Inflammatory macrophage treated with lipopolysaccharide for 4 hours (primary cell): Measurements from ENCODE around the gene ARPC2.

Source experiments
- DNase-seq: peaks from one replicate; pipeline ENCODE4 v3.0.0-alpha.2; 2020

Gene ARPC2

DNA sequence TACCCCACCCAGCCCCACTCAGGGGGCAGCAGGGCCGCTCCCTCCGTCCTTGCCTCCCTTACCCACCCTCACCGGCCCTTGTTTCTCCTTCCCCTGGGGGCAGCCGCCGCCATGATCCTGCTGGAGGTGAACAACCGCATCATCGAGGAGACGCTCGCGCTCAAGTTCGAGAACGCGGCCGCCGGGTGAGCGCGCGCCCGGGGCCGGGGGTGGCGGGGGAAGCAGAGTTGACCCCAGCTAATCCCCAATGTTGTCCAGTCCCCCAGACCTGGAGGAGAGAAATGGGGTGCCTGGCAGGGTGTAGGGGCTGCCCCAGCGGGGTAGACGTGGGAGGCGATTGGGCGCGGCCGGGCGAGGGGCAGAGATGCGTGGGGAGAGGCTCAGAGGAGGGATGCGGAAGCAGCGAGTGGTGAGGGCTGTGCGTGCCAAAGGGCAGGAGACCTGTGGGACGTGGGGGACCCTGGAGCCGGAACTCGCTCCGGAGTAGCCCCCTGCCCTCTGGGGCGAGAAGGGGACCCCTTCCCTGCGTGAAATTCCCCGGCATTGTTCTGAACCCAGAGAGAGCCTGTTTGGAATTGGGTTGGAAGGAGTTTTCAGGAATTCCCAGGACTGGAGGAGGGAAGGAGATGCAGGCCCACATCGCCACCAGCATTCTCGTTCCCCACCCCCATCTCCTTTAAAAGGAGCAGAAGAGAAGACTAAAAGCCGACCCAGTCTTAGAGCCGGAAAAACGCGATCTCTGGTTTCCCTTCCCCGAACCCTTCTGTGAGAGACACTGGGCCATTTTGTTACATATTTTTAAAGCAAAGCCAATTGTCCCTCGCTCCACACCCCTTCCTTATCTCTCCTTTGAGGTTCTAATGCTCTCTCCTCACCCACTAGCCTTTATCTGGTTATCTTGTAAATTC is 625 bp downstream of the ARPC2 start:
- peak; percentile 89 for DNase-seq

DNA sequence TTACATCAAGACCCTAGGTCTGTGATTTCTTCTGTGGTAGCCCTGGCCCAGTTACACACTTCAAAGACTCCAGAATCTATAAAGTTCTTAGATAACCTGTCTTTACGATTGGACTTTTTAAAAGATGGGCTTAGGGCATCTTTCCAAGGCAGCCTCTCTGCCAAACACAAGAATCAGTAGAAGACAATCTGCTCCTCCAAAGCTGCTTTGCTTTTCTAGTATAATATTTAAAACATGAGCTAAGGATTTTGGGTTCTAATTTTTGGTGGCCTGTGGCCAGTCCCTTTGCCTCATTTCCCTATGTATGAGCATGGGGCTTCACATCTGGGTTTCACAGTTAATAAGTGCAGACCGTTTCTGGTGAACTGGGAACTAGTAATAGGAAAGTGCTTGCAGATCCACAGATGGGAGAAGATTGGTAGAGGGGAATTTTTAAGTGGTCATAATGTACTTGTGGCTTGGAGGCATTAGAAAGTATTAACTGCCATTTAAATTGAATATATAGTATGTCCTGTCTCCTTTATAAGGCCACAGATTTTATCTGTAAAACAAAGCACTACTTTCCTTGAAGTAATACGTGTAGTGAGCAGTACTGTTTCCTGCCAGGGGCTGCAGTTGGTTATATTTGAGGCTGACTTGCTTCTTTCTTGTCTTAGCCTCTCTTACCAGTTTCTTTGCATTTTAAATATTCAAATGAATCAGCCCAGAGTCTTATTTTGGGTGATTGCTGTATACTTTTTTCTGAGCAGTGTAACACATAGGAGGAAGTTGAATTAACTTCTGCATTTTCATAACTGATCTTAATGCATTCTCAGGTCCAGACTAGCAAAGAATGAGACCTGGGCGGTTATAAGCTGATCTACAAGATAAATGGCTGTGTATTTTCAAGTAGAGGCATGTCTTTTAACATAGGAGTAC is 1.5 kb downstream of the ARPC2 start:
- peak; percentile 77 for DNase-seq

- no peak for DNase-seq
Measured at GRCh38 chr2:218219934-218220333, 2.9 kb downstream of the ARPC2 start.

- peak; percentile 39 for DNase-seq
Measured at GRCh38 chr2:218221000-218221399, 4.0 kb downstream of the ARPC2 start.

DNA sequence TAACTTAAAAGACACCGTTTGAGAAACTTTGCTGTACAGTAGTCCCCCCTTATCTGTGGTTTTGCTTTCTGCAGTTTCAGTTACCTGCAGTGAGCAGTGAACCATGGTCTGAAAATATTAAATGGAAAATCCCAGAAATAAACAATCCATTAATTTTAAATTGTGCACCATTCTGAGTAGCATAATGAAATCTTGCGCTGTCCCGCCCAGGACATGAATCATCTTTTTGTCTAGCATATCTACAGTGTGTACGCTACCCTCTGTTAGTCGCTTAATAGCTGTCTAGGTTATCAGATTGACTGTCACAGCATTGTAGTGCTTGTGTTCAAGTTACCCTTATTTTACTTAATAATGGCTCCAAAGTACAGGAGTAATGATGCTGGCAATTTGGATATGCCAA is 6.1 kb downstream of the ARPC2 start:
- DNase-seq: peak; percentile 58

DNA sequence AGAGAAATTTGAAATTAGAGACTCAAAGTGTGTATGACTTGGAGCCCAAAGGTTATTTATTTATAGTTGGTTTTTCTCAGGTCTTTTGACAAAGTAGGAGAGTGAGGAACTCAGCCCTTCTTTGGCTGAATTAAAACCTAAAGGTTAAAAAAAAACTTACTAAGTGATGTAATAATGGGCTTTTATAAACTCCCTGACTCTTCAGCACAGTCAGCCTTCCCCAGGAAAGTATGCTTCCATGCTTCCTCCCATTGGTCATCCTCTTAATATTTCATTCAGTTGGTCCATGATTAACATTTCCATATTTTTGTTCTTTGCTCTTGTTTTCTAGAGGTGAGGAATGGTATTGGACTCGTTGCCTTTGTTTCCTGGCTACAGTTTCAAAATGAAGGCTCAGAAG is 7.2 kb downstream of the ARPC2 start:
- peak; percentile 68 for DNase-seq

DNA sequence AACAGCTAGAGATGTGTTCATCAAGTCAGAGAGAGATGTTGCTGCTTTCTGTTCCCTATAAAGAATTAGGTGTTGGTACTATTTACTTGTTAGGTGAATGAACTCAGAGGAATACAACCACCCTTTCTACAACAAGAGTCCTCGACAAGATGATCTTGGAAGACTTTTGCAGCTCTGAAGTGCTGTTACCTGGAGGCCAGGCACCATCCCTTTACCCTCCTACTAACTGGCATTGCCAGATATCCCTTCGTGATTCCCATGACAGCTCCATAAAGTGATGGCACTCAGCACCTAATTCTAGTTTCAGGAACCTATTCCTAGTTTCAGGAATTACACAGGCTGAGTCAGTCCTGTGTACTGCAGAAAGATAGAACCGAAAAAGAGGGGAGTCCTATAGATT is 9.9 kb downstream of the ARPC2 start:
- no peak for DNase-seq

DNA sequence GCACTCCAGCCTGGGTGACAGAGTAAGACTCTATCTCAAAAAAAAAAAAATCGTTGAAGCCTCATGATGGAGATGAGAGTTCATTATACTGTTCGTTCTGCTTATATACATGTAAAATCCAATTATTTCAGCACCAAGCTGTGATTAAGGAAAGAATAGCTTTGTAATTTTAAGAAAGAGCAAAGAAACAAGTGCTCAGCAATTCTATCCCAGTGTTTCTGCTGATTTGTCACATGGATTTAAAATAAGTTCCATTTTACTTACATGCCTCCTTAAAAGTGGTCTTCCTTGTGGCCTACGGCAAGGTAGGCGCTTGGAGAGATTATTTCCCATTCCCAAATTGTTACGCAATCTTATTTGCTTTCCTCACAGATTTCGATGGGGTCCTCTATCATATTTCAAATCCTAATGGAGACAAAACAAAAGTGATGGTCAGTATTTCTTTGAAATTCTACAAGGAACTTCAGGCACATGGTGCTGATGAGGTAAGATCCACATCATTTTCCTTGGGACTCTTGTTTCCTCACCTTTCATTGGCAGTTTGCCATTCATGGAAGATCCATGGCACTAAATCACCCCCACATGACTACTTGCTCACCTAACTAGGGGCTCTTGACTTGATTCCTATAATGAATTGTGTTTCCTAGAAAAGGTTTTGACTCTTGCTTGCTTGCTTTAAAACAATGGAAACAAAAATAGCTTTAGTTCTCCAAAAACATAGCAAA is 11.5 kb downstream of the ARPC2 start:
- peak; percentile 64 for DNase-seq

GRCh38 chr2:218229239-218229638 is 12.2 kb downstream of the ARPC2 start:
- DNase-seq: peak; percentile 93

DNA sequence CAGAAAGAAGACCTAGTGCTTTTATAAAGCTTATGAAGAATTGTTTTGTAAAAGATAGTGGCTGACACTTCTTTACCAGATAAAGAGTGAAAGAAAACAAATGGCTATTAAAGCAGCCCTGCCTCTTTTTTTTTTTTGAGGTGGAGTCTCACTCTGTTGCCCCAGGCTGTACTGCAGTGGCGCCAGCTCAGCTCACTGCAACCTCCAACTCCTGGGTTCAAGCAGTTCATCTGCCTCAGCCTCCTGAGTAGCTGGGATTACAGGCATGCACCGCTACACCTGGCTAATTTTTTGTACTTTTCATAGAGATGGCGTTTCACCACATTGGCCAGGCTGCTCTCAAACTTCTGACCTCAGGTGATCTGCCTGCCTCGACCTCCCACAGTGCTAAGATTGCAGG is 12.9 kb downstream of the ARPC2 start:
- DNase-seq: no peak

GRCh38 chr2:218230882-218231281 is 13.9 kb downstream of the ARPC2 start:
- DNase-seq: peak; percentile 62

GRCh38 chr2:218233543-218233942 is 16.6 kb downstream of the ARPC2 start:
- DNase-seq: no peak

DNA sequence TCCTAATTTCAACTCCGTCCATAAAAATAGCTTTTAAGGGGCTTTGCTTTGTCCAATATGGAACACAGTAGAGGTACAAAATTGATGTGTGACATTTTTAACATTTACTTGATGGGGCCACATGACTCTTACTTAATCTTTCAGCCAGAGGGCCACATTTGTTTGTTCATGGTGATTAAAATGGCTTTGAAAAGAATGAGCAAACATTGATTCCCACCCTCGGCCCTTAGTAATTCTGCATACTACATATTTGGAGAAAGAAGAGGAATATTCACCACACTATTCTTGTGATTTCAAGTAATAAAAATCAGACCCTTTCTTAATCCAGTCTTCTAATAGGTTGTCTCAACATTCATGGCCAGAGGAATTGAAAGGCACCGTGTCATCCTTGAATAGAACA is 17.5 kb downstream of the ARPC2 start:
- DNase-seq: no peak

GRCh38 chr2:218235017-218235416 is 18.0 kb downstream of the ARPC2 start:
- DNase-seq: no peak

- no peak for DNase-seq
Measured at GRCh38 chr2:218236829-218237228, 19.8 kb downstream of the ARPC2 start.

- DNase-seq: peak; percentile 30
Measured at GRCh38 chr2:218238887-218239286, 21.9 kb downstream of the ARPC2 start.

DNA sequence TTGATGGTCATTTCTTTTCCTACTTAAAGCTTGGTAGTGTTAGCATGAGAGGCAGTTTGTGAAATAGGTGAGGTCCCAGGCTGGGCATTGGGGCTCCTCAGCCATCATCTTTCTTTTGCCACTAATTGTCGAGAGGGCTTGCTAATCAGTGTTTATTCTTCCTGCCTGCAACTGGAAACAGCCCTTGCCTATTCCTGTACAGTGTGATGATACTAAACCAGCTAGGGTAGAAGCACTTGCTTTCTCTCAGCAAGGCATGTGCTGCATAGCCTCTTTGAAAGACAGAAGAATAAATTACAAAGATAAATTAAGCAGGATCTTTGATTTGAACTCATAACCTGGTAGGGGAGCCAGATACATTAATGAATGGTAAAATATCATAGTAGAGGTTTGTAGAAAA is 27.2 kb downstream of the ARPC2 start:
- DNase-seq: no peak

- DNase-seq: no peak
Measured at GRCh38 chr2:218244665-218245064, 27.7 kb downstream of the ARPC2 start.

- DNase-seq: no peak
Measured at GRCh38 chr2:218245214-218245613, 28.2 kb downstream of the ARPC2 start.

GRCh38 chr2:218249691-218250090 is 32.7 kb downstream of the ARPC2 start:
- no peak for DNase-seq

DNA sequence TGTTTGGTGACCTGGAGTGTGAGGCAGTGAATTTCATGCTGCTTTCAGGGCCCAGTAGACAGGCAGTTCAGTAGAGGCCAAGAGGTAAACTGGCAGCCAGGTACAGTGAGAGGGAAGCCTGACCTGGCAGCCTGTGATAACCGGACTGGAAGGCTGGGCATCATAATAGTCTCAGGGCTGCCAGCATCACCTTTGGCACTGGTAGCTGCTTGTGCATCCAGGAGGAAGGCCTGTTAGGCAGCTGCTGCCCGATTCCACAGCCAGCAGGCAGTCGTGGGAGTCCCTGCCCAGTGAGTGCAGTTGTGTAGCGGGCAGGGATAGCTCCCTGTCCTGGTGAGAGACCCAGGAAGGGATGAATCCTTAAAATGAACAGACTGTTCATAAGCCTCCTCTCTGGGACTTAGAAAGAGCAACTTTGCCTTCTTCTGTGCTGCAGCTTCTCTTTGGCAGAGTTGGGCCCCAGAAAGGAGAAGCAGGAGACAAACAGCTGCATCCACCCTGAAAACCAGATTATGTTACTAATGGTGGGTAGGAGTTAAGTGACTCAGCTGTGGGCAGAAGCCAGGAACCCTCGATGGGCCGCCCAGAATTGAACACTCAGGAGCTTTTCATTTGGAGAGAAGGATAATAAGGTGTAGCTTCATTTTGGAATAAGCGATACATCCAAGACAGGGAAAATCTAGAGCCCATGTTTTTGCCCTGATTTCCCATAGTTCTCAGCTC is 35.7 kb downstream of the ARPC2 start:
- peak; percentile 68 for DNase-seq

- DNase-seq: no peak
Measured at GRCh38 chr2:218253232-218253625, 36.2 kb downstream of the ARPC2 start.
